GM19397 (cell line): Measurements from ENCODE around the gene SPI1.

Experiments
- ATAC-seq: cut with Tn5 transposase; IDR thresholded peaks from one replicate; pipeline ENCODE4 v1.9.1; 2021; ENCODE audit warnings: mild to moderate bottlenecking, moderate library complexity; ENCODE audit not compliant: unreplicated experiment

Gene SPI1

GRCh38 chr11:47407746-47408590 is 29.6 kb upstream of the SPI1 start, which contains the start of gene SLC39A13:
Gene SLC39A13 (plus strand): TSS chr11:47408590. CDS start chr11:47410095, 1,505 bp downstream.
- ATAC-seq: peak; percentile 83

GRCh38 chr11:47406896-47407745 is 28.8 kb upstream of the SPI1 start:
- no peak for ATAC-seq

- ATAC-seq: no peak
Observed at GRCh38 chr11:47403571-47403970, 25.2 kb upstream of the SPI1 start.

- no peak for ATAC-seq
Observed at GRCh38 chr11:47403135-47403534, 24.8 kb upstream of the SPI1 start.

GRCh38 chr11:47400768-47401279 is 22.5 kb upstream of the SPI1 start:
- peak; percentile 72 for ATAC-seq

GRCh38 chr11:47399860-47400767 is 21.8 kb upstream of the SPI1 start:
- peak; percentile 47 for ATAC-seq

GRCh38 chr11:47398551-47398950 is 20.2 kb upstream of the SPI1 start:
- ATAC-seq: no peak

GRCh38 chr11:47398011-47398410 is 19.7 kb upstream of the SPI1 start:
- ATAC-seq: no peak

- no peak for ATAC-seq
Observed at GRCh38 chr11:47396049-47396320, 17.6 kb upstream of the SPI1 start.

GRCh38 chr11:47395223-47396048 is 17.1 kb upstream of the SPI1 start:
- no peak for ATAC-seq

GRCh38 chr11:47394322-47395222 is 16.2 kb upstream of the SPI1 start:
- ATAC-seq: peak; percentile 68

GRCh38 chr11:47394050-47394321 is 15.6 kb upstream of the SPI1 start:
- no peak for ATAC-seq

- ATAC-seq: no peak
Observed at GRCh38 chr11:47393163-47394049, 15.1 kb upstream of the SPI1 start.

GRCh38 chr11:47392546-47393162 is 14.3 kb upstream of the SPI1 start:
- ATAC-seq: no peak

- no peak for ATAC-seq
Observed at GRCh38 chr11:47391711-47392432, 13.5 kb upstream of the SPI1 start.

- ATAC-seq: no peak
Observed at GRCh38 chr11:47391077-47391583, 12.8 kb upstream of the SPI1 start.

GRCh38 chr11:47390422-47390760 is 12.0 kb upstream of the SPI1 start:
- ATAC-seq: no peak
